ENCODE data around the gene GSTM3.

The GSTM3 gene

DNA sequence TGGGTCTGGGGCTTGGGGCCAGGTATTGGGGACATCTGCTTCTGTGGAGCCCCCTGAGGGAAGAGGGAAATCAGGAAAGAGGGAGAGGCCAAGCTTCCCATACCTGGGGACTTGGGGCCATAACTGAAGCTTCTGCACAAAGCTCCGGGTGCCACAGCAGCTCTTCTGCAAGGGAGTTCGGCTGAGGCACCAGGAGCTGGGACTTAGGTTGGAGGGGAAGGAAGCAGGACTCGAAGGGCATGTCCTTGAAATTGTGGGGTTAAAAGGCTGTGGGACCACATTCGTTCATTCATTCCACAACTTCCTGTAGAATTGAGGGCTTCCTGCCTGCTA is 24.6 kb upstream of the GSTM3 start:
- Histone ChIP-seq H3K27me3 (ENCODE audit: insufficient read depth, low read length) (no peaks in the 10 kb centered on the region), H3K9me3 (ENCODE audit: insufficient read depth, low read depth, low read length) (no peaks in the 10 kb centered on the region), H3K4me1 (ENCODE audit: insufficient read depth, low read length) (no peaks in the 10 kb centered on the region), H3K4me3 (ENCODE audit: low read length) (no peak overlapping the region), H3K9ac (ENCODE audit: low read depth, low read length) (no peak overlapping the region), H3K27ac (ENCODE audit: low read length) (no peak overlapping the region), H3K36me3 (ENCODE audit: insufficient read depth, low read depth, low read length) (no peaks in the 10 kb centered on the region)

GRCh38 chr1:109764561-109765482 is 24.0 kb upstream of the GSTM3 start:
- no peaks in the 10 kb centered on the region for H3K4me1 ChIP-seq (ENCODE audit: insufficient read depth, low read length)
- no peaks in the 10 kb centered on the region for H3K27me3 ChIP-seq (ENCODE audit: insufficient read depth, low read length)
- H3K4me3 ChIP-seq (ENCODE audit: low read length): no peak overlapping the region
- no peaks in the 10 kb centered on the region for H3K36me3 ChIP-seq (ENCODE audit: insufficient read depth, low read depth, low read length)
- no peak overlapping the region for H3K27ac ChIP-seq (ENCODE audit: low read length)
- H3K9me3 ChIP-seq (ENCODE audit: insufficient read depth, low read depth, low read length): no peaks in the 10 kb centered on the region
- no peak overlapping the region for H3K9ac ChIP-seq (ENCODE audit: low read depth, low read length)

DNA sequence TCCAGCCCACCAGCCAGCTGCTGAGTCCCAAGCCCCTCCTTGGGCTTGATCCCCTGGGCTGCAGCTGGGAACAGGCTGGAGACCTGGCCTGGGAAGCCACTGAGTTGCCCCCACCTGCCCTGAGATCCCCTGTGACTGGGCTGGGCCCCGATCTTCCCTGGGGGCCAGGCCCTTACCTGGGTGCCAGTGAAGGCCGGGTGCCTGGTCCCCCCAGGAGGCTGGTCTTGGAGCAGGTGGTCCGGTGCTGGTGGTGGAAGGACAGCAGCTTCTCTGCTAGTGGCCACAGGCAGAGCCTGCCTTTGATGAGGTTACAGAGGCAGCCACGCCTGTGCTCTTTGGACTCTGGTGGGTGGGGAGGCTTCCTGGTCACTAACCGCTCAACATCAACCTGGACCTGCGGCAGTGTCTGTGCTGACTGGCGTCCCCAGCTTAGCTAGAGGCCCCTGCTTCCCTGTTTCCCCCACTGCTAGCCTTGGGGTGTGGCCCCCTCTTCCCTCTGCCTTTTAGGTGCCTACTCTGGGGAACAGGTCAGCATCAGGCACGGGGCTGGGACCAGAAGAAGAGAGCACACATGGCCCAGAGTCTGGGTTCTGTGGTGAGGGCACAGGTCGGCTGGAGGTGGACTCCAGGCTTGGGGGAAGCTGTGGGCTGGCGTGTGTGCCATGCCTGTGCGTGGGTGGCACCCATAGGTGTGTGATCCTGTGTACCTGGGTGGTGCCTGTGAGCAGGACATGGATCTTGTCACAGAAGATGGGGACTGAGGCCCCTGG is 23.0 kb upstream of the GSTM3 start, which contains the start of gene EPS8L3:
TSS of gene EPS8L3 (minus strand) at position 278 of the 770 bp plus-strand sequence. CDS start 2,174 bp downstream, outside the sequence.
- H3K9me3 ChIP-seq (ENCODE audit: insufficient read depth, low read depth, low read length): no peaks in the 10 kb centered on the region
- H3K4me1 ChIP-seq (ENCODE audit: insufficient read depth, low read length): no peaks in the 10 kb centered on the region
- H3K36me3 ChIP-seq (ENCODE audit: insufficient read depth, low read depth, low read length): no peaks in the 10 kb centered on the region
- H3K9ac ChIP-seq (ENCODE audit: low read depth, low read length): no peak within 1 kb of the TSS
- H3K27ac ChIP-seq (ENCODE audit: low read length): no peak within 1 kb of the TSS
- no peak within 1 kb of the TSS for H3K4me3 ChIP-seq (ENCODE audit: low read length)
- H3K27me3 ChIP-seq (ENCODE audit: insufficient read depth, low read length): no peaks in the 10 kb centered on the region

GRCh38 chr1:109762821-109763645 is 22.2 kb upstream of the GSTM3 start:
- no peak overlapping the region for H3K9ac ChIP-seq (ENCODE audit: low read depth, low read length)

GRCh38 chr1:109762039-109762585 is 21.3 kb upstream of the GSTM3 start:
- Histone ChIP-seq H3K9ac (ENCODE audit: low read depth, low read length) (no peak overlapping the region), H3K36me3 (ENCODE audit: insufficient read depth, low read depth, low read length) (no peaks in the 10 kb centered on the region), H3K4me3 (ENCODE audit: low read length) (no peak overlapping the region), H3K4me1 (ENCODE audit: insufficient read depth, low read length) (no peaks in the 10 kb centered on the region), H3K27me3 (ENCODE audit: insufficient read depth, low read length) (no peaks in the 10 kb centered on the region), H3K9me3 (ENCODE audit: insufficient read depth, low read depth, low read length) (no peaks in the 10 kb centered on the region), H3K27ac (ENCODE audit: low read length) (no peak overlapping the region)

More at GRCh38 chr1:109762821-109763645, 22.2 kb upstream of the GSTM3 start:
- no peaks in the 10 kb centered on the region for H3K36me3 ChIP-seq (ENCODE audit: insufficient read depth, low read depth, low read length)
- no peak overlapping the region for H3K27ac ChIP-seq (ENCODE audit: low read length)
- H3K9me3 ChIP-seq (ENCODE audit: insufficient read depth, low read depth, low read length): no peaks in the 10 kb centered on the region
- H3K4me1 ChIP-seq (ENCODE audit: insufficient read depth, low read length): no peaks in the 10 kb centered on the region
- H3K27me3 ChIP-seq (ENCODE audit: insufficient read depth, low read length): no peaks in the 10 kb centered on the region
- H3K4me3 ChIP-seq (ENCODE audit: low read length): no peak overlapping the region

DNA sequence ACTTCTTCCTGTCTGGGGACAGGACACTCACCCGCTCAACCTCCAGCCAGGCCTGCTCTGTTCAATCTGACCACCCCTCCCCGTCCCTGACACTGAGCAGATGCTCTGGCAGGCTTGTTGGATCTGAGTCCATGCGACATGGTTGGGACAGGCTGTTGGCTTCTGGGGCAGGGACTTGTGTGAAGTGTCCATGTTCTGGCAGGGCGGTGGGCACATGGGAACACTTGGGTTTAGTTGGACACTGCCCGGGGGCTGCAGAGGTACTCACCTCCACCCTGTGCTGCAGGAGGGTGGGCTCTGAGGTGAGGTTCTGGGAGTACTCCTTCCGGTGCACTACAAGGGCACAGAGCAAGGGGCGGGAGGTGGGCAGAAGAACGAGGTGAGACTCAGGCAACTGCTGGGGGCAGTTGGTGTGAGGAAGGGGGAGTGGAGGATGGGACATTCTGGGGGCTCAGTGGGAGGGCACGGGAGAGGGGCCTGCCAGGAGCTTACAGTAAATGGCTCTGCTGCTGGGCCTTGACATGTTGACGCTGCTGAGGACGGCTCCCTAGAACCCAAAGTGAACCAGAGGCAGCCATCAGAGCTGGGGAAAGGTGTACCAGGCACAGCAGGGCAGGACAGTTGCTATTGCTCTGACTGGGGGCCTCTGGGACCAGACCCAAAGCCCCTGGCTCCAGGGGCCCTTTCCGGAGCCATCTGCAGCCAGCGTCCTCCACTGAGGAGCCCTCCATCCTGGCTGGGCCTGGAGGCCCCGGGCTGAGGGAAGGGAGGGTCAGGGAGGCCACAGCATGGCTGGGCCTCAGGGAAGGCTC is 20.6 kb upstream of the GSTM3 start:
- Histone ChIP-seq H3K4me3 (ENCODE audit: low read length) (no peak overlapping the region), H3K27ac (ENCODE audit: low read length) (no peak overlapping the region), H3K9ac (ENCODE audit: low read depth, low read length) (no peak overlapping the region), H3K9me3 (ENCODE audit: insufficient read depth, low read depth, low read length) (no peaks in the 10 kb centered on the region), H3K27me3 (ENCODE audit: insufficient read depth, low read length) (no peaks in the 10 kb centered on the region), H3K36me3 (ENCODE audit: insufficient read depth, low read depth, low read length) (no peaks in the 10 kb centered on the region), H3K4me1 (ENCODE audit: insufficient read depth, low read length) (no peaks in the 10 kb centered on the region)

GRCh38 chr1:109760581-109761226 is 19.9 kb upstream of the GSTM3 start:
- H3K9me3 ChIP-seq (ENCODE audit: insufficient read depth, low read depth, low read length): no peaks in the 10 kb centered on the region
- H3K36me3 ChIP-seq (ENCODE audit: insufficient read depth, low read depth, low read length): no peaks in the 10 kb centered on the region
- no peaks in the 10 kb centered on the region for H3K4me1 ChIP-seq (ENCODE audit: insufficient read depth, low read length)
- H3K27me3 ChIP-seq (ENCODE audit: insufficient read depth, low read length): no peaks in the 10 kb centered on the region
- H3K9ac ChIP-seq (ENCODE audit: low read depth, low read length): no peak overlapping the region
- no peak overlapping the region for H3K4me3 ChIP-seq (ENCODE audit: low read length)
- H3K27ac ChIP-seq (ENCODE audit: low read length): no peak overlapping the region

DNA sequence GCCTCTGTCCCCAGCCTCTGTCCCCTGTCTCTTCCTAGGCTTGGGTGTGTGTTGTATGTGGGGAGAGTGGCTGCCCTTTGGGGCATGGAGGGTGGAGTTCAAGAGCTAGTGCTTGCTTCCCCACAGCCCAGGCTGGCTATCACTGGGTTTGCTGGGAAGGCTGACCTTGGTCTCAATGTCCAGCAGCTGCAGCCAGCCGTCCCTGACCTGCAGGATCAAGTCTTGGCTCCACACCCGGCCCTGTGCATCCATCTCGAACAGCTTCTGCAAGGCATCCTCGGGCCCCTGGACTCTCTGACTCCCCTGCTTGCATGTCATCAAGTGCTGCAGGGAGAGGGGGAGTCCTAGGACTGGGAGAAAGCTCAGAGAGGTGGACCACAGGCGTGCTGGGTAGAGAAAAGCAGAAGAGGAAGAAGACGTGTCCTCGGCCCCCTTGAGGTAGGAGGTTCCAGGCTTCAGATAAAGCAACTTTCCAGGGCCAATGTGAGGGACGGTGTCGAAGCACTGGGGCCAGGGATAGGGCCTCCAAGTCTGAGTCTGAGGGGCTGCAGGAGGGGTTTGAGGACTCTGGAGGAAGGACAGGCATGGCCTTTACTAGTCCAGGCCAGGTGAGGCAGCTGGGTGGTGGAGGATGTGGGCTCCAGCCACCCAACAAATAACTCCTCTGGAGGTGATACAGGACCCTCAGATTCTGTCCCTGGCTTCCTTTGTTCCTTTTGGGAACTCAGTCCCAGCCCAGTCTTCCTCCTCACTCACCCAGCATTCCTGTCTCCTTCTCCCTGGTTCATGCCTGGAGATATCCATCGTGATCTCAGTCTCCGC is 18.9 kb upstream of the GSTM3 start:
- no peaks in the 10 kb centered on the region for H3K36me3 ChIP-seq (ENCODE audit: insufficient read depth, low read depth, low read length)
- no peak overlapping the region for H3K4me3 ChIP-seq (ENCODE audit: low read length)
- H3K27ac ChIP-seq (ENCODE audit: low read length): no peak overlapping the region
- H3K4me1 ChIP-seq (ENCODE audit: insufficient read depth, low read length): no peaks in the 10 kb centered on the region
- H3K9me3 ChIP-seq (ENCODE audit: insufficient read depth, low read depth, low read length): no peaks in the 10 kb centered on the region
- no peaks in the 10 kb centered on the region for H3K27me3 ChIP-seq (ENCODE audit: insufficient read depth, low read length)
- no peak overlapping the region for H3K9ac ChIP-seq (ENCODE audit: low read depth, low read length)

DNA sequence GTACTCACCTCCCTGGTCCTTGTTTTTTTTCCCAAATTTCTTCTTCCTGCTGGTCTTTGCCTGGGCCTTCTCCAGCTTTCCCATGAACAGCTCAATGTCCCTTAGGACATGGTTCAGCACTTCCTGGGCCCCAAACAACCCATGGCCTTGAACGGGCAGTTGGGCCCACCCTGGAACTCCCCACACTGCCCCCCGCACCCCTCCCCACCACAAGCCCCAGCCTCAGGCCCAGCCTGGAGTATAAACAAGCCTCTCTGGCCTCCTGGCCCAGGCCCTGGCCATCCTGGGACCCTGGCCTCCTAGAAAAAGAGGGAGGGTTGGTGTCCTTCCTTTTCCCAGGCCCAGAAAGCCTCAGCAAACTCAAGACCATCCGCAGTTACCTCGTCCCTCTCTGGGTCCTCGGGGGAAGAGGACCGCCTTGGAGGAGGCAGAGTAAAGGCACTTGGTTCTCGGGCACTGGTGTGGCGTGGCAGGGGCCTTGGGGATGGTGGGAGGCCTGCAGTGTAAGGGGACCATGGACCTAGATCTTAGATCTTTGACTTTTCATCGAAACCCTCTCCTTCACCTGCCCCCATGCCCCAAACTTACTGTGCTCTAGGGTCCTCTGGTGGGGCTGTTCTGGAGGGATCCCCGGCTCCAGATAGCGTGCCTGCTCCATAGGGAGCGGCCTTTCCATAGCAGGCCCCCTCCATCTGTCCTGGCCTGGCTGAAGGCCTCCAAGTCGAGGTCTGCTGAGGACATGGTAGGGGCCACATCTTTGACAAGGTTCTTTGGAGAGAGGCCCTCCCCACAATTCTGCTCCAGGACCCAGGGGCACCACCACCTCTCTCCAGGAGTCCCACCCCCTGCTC is 17.3 kb upstream of the GSTM3 start:
- no peak overlapping the region for H3K9ac ChIP-seq (ENCODE audit: low read depth, low read length)
- H3K4me1 ChIP-seq (ENCODE audit: insufficient read depth, low read length): no peaks in the 10 kb centered on the region
- H3K27ac ChIP-seq (ENCODE audit: low read length): no peak overlapping the region
- no peaks in the 10 kb centered on the region for H3K36me3 ChIP-seq (ENCODE audit: insufficient read depth, low read depth, low read length)
- no peak overlapping the region for H3K4me3 ChIP-seq (ENCODE audit: low read length)
- no peaks in the 10 kb centered on the region for H3K27me3 ChIP-seq (ENCODE audit: insufficient read depth, low read length)
- no peaks in the 10 kb centered on the region for H3K9me3 ChIP-seq (ENCODE audit: insufficient read depth, low read depth, low read length)

Data from iPS-20b (cell line).